Melanocyte of skin (primary cell): ENCODE data around the gene VN1R2. TPM values are rescaled to one million over a fixed set of nuclear protein-coding genes. Genes with fewer than 3 reads are reported as not detected.

Experiments used
- total RNA-seq, 2 donors: library from RNA; depleted of rRNA; stranded (reverse); fragments of >200 nt; gene quantifications; 2 replicates each; pipeline ENCODE4 v1.2.3, GENCODE V29; 2012

The VN1R2 gene, protein sequence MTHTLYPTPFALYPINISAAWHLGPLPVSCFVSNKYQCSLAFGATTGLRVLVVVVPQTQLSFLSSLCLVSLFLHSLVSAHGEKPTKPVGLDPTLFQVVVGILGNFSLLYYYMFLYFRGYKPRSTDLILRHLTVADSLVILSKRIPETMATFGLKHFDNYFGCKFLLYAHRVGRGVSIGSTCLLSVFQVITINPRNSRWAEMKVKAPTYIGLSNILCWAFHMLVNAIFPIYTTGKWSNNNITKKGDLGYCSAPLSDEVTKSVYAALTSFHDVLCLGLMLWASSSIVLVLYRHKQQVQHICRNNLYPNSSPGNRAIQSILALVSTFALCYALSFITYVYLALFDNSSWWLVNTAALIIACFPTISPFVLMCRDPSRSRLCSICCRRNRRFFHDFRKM
- not detected for total RNA-seq

DNA sequence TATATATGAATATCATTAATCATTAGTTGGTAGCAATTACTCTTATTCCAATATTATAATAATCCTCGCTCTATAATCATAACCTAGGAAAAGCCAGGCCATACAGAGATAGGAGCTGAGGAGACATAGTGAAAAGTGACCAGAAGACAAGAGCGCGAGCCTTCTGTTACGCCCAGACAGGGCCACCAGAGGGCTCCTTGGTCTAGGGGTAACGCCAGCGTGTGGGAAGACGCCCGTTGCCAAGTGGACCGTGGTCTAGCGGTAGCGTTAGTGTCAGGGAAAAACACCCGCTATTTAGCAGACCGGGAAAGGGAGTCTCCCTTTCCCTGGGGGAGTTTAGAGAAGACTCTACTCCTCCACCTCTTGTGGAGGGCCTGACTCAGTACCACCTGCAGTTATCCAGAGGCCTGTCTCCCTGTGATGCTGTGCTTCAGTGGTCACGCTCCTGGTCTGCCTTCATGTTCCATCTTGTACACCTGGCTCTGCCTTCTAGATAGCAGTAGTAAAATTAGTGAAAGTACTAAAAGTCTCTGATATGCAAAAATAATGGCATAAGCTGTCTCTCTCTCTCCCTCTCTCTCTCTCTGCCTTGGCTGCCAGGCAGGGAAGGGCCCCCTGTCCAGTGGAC lies at the start of gene VN1R2:
Gene VN1R2 (plus strand): TSS at position 578 of the 628 bp plus-strand sequence. CDS start 84 bp downstream, outside the sequence.

DNA sequence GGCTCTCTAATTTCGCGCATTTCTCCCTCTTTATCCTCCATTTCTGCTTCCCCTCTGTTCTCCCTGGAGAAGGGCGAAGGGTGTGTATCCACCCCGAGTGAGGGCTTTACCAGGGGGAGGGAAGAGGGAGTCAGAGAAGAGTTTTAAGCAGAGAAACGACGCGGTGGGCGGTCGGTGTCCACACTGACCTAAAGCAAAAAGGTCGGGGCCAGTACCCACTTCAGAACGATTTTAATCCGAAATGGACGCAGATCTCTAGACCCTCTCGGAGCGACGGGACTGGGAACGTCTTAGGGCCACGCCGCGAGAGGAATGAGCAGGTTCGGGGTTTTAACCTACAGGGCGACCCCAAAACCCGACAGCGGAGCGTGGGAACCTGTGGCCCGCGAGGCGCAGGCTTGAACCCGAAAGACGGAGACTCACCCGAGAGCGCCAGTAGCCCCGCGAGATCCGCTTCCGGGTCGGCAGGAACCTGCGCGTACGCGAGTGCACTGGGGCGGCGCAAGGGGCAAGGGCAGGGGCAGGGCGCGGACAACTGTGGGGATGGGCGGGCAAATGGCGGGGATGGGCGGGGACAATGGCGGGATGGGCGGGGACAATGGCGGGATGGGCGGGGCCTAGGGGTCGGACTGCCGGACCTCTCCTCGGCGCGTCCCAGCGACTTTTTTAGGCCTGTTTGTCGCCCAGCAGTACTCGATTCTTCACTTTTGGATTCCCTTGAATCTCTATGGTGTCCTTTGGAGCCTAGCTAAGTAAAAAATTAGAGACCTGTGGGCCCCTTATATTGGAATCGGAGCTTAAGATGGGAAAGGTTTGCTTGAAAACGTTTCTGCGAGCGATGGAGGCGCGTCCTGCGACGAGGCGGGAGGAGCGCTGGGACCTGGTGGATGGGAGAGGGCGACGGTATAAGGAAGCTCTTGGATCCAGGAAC lies 3.4 kb upstream of the VN1R2 start, which contains the start of gene ZNF677:
Gene ZNF677 (minus strand): TSS at position 463 of the 931 bp plus-strand sequence. CDS start 3,323 bp downstream, outside the sequence.

DNA sequence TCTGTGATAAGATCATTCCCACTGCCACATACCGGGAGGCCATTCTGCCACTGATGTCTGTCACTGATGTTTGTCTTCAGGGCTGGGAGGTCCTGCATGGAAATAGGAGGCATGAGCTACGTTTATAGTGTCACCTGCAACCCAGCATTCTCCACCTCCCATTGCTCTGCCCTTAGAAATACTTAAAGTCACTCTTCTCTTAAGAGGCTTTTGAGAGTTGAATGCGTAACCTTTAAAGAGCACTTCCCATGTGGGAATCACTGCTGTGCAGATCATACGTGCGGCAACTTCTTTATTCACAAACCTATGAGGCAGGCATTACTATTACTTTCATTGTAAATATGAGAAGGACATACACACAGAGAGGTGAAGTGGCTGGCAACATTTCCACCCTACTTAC lies 9.5 kb downstream of the VN1R2 start, which contains the start of gene VN1R4:
Gene VN1R4 (minus strand): TSS at position 101 of the 400 bp plus-strand sequence. CDS start 58 bp downstream, at position 43.

Other genes starting within 250 kb of the VN1R2 start
- not detected for gene ERVV-1, start 244.4 kb upstream of the VN1R2 start, total RNA-seq
- gene ERVV-2, start 213.6 kb upstream of the VN1R2 start, total RNA-seq, result not detected
- 10 to 100 TPM; 20.0 to 24.8 TPM for gene ZNF160, start 154.9 kb upstream of the VN1R2 start, total RNA-seq
- 1 to 10 TPM in 1 of 2 donors, under 1 TPM in 1; 0.33 to 1.0 TPM for gene ZNF415, start 125.4 kb upstream of the VN1R2 start, total RNA-seq
- gene ZNF347, start 99.2 kb upstream of the VN1R2 start, total RNA-seq, result 1 to 10 TPM; 4.5 to 4.7 TPM
- 1 to 10 TPM; 3.3 to 4.1 TPM for gene ZNF665, start 64.9 kb upstream of the VN1R2 start, total RNA-seq
- 1 to 10 TPM; 9.3 to 10.0 TPM for gene ZNF677, start 3.4 kb upstream of the VN1R2 start, total RNA-seq
- not detected for gene VN1R4, start 9.4 kb downstream of the VN1R2 start, total RNA-seq
- 1 to 10 TPM; 6.5 to 8.0 TPM for gene ZNF845, start 75.5 kb downstream of the VN1R2 start, total RNA-seq
- 1 to 10 TPM; 6.2 to 7.7 TPM for gene ZNF525, start 107.4 kb downstream of the VN1R2 start, total RNA-seq
- 1 to 10 TPM; 9.0 to 9.3 TPM for gene ZNF765, start 136.9 kb downstream of the VN1R2 start, total RNA-seq
- 1 to 10 TPM; 6.7 to 8.3 TPM for gene ZNF761, start 173.7 kb downstream of the VN1R2 start, total RNA-seq
- gene ZNF813, start 209.4 kb downstream of the VN1R2 start, total RNA-seq, result 1 to 10 TPM; 1.7 to 3.3 TPM